GM19467 (cell line): ENCODE measurements around the gene DHX16.

Experiments
- ATAC-seq: cut with Tn5 transposase; IDR thresholded peaks from one replicate; pipeline ENCODE4 v1.9.1; 2021; ENCODE audit warnings: mild to moderate bottlenecking, moderate library complexity; ENCODE audit not compliant: unreplicated experiment

Gene DHX16

DNA sequence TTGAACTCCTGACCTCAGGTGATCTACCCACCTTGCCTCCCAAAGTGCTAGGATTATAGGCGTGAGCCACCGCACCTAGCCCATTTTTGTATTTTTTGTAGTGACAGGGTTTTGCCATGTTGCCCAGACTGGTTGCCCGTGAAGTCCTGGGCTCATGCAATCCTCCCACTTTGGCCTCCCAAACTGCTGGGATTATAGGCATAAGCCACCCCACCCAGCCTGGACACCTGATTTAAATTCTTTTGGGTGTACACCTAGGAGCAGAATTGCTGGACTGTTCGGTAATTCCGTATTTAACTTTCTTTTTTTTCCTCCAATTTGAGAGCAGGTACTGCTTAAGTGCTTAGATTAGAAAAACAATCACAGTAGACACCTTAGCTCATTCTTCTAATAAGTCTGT lies 23.6 kb upstream of the DHX16 start:
- no peak for ATAC-seq

DNA sequence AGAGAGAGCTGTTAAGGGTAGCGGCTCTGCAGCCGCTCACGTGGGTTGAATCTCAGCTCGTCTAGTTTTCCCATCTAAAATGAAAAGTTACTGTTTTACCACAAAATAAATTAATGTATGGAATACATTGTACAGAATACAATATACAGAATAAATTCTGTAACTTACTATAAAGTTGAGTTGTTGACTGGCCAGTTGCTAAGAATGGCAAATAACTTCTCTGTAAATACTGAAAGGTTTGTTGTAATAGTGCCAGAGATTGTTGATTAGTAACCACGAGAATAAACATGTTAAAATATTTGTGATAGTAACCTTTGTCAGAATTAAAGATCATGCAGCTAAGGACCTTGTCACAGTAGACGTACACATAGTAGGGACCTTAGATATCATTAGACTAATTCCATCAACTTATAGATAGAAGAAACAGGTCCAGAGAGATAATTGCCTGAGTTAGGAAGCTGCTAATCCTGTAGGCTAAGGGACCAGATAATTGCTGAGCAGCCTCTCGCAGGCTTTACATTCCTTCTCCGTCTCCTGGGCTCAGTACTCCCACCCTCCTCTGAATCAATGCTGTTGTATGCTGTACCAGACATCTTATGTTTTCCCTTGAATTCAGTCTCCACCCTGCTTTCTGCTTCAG lies 18.5 kb upstream of the DHX16 start:
- ATAC-seq, result no peak

DNA sequence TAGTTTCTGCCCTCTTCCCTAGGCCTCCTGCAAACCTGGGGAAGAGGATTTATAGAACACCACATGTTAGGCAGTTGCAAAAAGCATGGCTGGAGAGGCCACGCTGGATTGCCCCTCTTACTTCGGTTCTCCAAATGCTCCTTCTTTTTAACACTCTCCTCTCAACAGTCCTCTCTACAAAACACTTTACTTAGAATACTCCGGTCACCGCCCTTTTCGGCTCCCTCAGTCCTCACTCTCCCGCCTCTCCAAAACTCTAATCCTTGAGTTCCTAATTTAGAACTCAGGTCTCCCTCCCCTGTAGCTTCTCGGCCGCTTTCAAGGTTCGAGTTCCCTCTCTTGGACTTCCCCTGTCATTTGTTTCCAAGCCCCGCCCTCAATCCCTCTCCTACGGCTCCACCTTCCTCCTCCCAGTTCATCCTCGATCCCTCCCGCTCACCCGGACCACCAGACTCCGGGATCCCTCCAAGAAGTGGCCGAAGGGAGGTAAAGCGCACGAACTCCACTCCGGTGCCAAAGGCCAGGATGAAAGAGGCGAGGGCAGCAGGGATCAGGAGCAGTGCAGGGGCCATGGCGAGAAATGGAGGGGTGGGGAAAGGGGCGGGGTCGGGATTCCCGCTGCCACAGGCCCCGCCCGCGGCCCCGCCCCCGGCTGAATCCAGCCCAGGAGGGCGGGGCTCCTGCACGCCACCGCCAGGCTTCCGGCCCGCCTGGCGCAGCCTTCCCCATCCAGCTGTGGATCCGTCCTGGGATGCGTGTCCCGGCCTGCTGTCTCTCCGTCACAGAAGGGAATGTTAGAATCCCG lies 17.8 kb upstream of the DHX16 start, which contains the start of gene NRM:
TSS of gene NRM (minus strand) at position 582 of the 805 bp plus-strand sequence. CDS start at position 572, 10 bp downstream.
- ATAC-seq, result peak; percentile 24

DNA sequence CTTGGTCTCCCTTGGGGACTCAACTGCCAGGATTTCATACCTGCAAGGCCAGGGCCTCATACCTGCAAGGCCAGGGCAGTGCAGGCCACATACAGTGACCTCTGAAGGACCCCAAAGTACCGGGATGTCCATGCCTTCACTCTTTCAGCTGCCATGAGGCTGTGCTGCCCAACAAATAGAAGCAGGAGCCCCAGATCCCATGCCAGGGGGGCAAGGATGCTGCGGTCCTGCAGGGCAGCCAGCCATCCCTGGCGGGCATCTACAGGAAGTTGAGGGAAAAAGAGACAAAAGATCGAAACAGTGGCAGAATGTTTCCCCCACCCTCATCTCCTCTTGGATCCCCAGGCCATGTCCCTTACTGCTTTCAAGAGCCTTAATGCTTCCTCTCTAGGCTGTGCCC lies 17.2 kb upstream of the DHX16 start:
- no peak for ATAC-seq

DNA sequence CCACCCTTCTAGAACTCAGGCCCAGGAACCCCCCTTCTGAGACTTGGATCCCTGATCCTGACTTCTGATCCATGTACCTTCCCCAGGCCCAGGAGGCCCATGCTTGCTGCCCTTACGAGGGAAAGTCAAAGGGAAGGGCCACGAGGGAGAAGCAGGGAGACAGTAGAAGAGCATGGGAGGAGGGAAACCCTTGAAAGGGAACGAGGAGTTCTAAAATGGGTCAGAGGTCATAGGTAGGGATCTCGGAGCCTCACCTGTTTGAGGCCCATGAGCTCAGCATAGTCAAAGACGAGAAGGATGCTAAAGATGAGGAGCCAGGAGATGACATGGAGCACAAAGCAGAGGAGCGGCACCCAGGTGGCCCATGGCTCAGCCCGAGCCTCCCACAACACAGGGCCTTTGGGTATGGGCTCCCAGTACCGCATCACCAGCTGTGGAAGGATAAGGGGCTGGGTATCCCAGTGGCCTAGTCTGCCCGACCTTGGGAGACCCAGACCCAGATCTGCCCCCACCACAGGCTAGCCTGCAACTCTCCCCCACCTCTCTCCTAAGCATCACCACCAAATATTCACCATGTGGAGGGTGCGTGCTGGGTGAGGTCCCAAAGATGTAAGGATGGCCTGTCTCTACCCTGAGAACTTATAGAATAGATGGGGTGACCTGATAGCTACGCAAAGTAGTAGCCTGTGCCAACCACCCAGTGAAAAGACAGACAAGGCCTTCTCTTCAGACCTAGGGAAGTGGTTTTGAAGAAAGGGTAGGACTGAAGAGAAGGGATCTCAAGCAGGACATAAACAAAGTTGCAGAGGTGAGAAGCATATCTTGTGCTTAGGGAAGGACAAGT lies 16.4 kb upstream of the DHX16 start:
- no peak for ATAC-seq

DNA sequence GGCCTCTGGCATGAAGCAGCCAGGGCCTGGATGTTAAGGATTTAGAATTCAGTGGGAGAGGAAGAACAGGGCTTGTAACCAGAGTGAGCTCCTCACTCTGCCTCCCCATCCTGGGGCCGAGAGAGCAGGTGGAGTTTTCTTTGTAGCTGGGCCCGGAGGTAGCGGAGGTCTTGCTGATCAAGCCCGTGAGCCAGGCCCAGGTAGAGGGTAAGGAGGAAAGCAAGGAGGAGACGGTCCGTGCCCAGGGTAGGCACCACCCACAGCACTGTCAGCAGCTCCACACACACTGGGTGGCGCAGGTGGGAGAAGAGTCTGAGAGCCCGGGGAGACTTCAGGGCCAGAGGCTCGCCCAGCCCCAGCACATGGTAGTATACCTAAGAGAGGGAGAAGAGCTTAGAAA lies 15.8 kb upstream of the DHX16 start:
- ATAC-seq, result no peak

DNA sequence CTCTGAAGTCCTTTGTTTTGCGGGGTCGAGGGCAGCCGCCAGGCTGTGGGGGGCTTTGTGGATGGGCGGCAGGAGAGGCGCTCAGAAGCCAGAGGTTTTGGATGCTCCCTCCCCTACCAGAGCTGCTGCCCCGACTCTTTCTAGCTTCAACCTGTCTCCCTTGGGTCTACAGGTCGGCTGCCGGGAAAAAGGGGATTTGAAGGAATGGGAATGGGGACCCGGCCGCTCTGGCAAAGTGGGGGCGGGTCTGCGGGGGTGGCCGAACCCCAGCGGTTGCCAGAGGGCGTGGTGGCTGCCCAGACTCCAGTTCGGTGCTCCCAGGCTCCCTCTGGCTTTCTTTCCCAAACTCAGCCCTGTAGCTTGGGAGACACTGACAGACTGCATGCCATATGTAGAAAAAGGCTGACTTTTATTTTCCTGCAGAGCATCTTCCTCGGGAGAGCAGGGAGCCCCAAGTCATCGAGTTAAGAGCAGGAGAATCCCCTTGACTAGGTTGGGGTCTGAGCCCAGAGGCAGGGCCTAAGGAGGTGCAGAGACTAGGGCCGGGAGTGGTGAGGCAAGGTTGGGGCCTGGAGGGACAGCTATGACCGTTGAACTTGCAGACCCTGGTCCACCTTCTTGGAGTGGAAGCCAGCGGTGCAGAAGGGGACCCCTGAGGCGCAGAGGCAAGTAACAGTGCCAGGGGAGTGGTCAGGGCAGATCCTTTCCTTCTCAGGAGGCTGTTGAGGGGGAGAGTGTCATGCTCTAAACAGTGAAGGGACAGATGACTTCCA lies 15.0 kb upstream of the DHX16 start:
- ATAC-seq, result no peak

DNA sequence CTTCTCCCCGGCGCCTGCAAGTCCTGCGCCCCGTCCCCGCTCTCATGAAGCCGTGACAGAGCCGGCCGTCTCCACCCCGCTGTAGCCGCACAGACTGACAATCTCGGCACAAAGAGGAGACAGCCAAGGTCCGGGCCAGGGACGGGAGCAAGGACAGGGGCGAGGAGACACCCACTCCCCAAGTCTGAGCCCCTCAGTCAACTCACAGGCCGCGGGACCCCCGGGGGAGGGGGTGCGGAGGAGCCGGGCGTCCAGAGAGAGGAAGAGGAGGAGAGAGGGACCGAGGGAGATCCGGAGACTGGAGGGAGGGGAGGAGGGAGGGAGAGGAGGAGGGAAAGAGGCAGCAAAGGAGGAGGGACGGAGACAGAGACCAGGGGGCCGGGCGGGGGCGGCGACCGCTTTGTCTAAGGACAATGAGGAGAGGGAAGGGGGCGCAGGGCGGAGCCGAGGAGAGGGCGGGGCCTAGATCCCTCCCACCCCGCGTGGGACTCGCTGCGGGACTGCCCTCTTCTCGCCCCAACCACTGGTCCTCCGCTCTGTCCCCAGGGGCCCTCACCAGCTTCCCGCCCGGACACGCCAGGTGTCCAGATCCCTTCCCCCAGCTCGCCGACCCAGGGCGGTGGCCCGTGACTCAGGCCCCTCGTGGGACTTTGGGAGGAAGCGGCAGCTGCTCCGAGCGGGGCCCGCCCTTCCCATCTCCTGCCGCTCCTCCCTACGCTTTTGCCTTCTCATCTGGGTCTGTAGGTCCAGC lies 14.3 kb upstream of the DHX16 start:
- ATAC-seq, result peak; percentile 43

GRCh38 chr6:30686009-30686907 lies 13.5 kb upstream of the DHX16 start, which contains the start of gene PPP1R18:
Gene PPP1R18, minus strand, starts transcription at chr6:30686645. Its CDS starts 627 bp downstream, at chr6:30686018.
- no peak for ATAC-seq

DNA sequence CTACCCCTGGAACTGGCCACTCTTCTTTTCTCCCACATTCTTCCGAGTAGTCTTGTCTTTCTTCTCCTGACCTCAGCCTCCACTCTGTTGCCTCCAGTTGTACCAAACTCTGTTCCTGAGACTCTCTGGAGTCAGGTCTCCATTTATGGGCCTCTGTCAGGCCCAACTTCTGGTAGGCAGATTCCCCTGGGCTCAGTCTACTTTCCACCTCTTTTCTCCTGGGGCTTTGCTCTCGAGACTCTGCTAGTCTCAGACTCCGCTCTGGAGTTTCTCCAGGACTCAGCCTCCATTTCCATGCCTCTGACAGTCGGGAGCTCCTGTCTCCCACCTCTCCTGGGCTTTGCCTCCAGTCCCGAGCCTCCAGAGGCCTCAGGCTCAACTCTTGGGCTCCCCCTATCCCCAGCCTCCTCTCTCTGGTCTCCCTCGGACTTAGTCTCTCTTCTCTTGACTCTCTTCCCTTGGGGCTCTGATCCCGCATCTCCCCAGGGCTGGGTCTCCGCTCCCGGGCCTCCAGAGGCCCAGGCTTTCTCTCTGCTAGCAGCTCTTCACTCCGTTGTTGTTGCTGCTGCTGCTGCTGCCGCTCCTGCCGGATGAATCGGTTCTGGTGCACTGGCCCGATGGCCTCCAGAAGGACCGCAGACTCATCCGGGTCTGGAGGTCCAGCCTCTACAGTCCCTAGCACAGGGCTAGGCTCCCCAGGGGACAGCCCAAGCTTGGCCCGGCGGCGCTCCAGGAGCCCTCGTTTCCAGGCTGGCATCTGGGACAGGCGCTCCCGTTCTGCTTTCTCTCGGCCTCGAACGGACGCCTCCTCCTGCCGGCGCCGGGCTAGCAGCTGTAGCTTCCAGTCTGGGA lies 12.6 kb upstream of the DHX16 start:
- no peak for ATAC-seq

GRCh38 chr6:30684386-30685156 lies 11.8 kb upstream of the DHX16 start:
- ATAC-seq, result no peak

DNA sequence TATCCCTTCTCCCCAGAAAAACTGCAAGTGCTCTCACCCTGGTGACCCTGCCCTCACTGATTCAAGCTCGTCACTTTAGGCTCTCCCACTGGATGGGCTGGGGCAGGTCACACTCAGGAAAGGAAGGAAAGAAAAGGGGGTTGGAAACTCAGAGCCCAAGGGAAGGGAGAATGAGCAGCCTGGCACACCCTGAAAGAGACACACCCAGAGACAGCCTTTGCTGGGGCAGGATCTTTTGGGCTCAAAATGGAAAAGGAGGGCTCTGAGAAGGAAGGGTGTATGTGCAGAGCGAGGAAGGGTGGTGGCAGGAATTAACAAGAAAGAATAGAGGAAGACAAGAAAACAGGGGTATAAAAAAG lies 11.2 kb upstream of the DHX16 start:
- no peak for ATAC-seq

- no peak for ATAC-seq
Observed at GRCh38 chr6:30683183-30683979, 10.6 kb upstream of the DHX16 start.

GRCh38 chr6:30682143-30683117 lies 9.6 kb upstream of the DHX16 start:
- ATAC-seq, result peak; percentile 25

- no peak for ATAC-seq
Observed at GRCh38 chr6:30681766-30682142, 8.9 kb upstream of the DHX16 start.
